GM15510 (cell line): ENCODE data around the gene PRXL2C.

Experiments used
- POLR2A ChIP-seq: IDR thresholded peaks from 3 replicates; pipeline ENCODE4 v1.6.1; 2011; ENCODE audit warnings: borderline replicate concordance; ENCODE audit not compliant: insufficient read length; ENCODE audit errors: extremely low read depth

Gene PRXL2C

GRCh38 chr9:96618209-96619123 lies 36.7 kb downstream of the PRXL2C start:
- TF ChIP-seq POLR2A: no peak

GRCh38 chr9:96617439-96618185 lies 37.5 kb downstream of the PRXL2C start:
- TF ChIP-seq POLR2A: no peak

GRCh38 chr9:96616817-96617438 lies 38.2 kb downstream of the PRXL2C start:
- no peak for TF ChIP-seq POLR2A

- no peak for TF ChIP-seq POLR2A
Observed at GRCh38 chr9:96615411-96615810, 39.7 kb downstream of the PRXL2C start.

- no peak for TF ChIP-seq POLR2A
Observed at GRCh38 chr9:96612966-96613589, 42.0 kb downstream of the PRXL2C start.

- no peak for TF ChIP-seq POLR2A
Observed at GRCh38 chr9:96612105-96612965, 42.8 kb downstream of the PRXL2C start.

- no peak for TF ChIP-seq POLR2A
Observed at GRCh38 chr9:96611302-96611701, 43.8 kb downstream of the PRXL2C start.

- TF ChIP-seq POLR2A: no peak
Observed at GRCh38 chr9:96609732-96610131, 45.4 kb downstream of the PRXL2C start.

GRCh38 chr9:96607971-96608370 lies 47.1 kb downstream of the PRXL2C start:
- no peak for TF ChIP-seq POLR2A

GRCh38 chr9:96605328-96605727 lies 49.8 kb downstream of the PRXL2C start:
- TF ChIP-seq POLR2A: no peak

- TF ChIP-seq POLR2A: no peak
Observed at GRCh38 chr9:96604004-96604319, 51.2 kb downstream of the PRXL2C start.

- no peak for TF ChIP-seq POLR2A
Observed at GRCh38 chr9:96603305-96604003, 51.7 kb downstream of the PRXL2C start.

GRCh38 chr9:96599298-96599697 lies 55.8 kb downstream of the PRXL2C start:
- no peak for TF ChIP-seq POLR2A

- TF ChIP-seq POLR2A: no peak
Observed at GRCh38 chr9:96596601-96597111, 58.5 kb downstream of the PRXL2C start.
